Coronary artery (tissue), 2 donors: ENCODE data around the gene LY86.

Source experiments
- DNase-seq: peaks from one replicate; pipeline ENCODE4 v3.0.0-alpha.2; 2017; ENCODE audit warnings: low spot score
- H3K27ac ChIP-seq, 2 donors: fragments of 200-600 bp; sonication (generic); one replicate each; pipeline ENCODE4 v1.5.1; 2016 to 2019
- H3K4me3 ChIP-seq: fragments of 200-600 bp; sonication (generic); 2 replicates; pipeline ENCODE4 v1.5.1; 2016; ENCODE audit warnings: mild to moderate bottlenecking, moderate library complexity
- TF ChIP-seq, protein P1 (sequence below): fragments of 200-600 bp; sonication (generic); IDR thresholded peaks from one replicate; pipeline ENCODE4 v1.5.1; 2019; ENCODE audit warnings: antibody characterized with exemption

LY86 gene

DNA sequence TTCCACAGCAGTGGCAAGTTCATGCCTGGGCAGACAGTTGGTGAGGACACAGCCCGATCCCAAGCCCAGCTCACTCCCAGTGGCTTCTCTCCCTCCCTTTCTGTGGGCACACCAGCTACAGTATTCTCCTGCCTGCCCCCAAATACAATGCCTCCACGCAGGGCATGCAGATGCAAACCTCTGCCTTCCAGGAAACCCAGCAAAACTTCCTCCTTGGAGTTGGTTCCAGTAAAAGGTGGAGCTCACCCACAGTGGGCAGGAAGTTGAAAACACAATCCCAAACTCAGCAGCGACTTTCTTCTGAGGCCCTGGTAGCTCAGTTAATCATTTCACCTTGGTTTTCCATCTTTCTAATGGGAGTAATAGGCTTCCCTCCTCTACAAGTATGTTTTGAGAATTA is 93.7 kb downstream of the LY86 start:
- TF ChIP-seq, protein P1, sequence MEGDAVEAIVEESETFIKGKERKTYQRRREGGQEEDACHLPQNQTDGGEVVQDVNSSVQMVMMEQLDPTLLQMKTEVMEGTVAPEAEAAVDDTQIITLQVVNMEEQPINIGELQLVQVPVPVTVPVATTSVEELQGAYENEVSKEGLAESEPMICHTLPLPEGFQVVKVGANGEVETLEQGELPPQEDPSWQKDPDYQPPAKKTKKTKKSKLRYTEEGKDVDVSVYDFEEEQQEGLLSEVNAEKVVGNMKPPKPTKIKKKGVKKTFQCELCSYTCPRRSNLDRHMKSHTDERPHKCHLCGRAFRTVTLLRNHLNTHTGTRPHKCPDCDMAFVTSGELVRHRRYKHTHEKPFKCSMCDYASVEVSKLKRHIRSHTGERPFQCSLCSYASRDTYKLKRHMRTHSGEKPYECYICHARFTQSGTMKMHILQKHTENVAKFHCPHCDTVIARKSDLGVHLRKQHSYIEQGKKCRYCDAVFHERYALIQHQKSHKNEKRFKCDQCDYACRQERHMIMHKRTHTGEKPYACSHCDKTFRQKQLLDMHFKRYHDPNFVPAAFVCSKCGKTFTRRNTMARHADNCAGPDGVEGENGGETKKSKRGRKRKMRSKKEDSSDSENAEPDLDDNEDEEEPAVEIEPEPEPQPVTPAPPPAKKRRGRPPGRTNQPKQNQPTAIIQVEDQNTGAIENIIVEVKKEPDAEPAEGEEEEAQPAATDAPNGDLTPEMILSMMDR: no peak
- no peak for DNase-seq
- Histone ChIP-seq H3K4me3 (no peak overlapping the region), H3K27ac (peak overlapping the region in 1 of 2 donors; percentile 41)

DNA sequence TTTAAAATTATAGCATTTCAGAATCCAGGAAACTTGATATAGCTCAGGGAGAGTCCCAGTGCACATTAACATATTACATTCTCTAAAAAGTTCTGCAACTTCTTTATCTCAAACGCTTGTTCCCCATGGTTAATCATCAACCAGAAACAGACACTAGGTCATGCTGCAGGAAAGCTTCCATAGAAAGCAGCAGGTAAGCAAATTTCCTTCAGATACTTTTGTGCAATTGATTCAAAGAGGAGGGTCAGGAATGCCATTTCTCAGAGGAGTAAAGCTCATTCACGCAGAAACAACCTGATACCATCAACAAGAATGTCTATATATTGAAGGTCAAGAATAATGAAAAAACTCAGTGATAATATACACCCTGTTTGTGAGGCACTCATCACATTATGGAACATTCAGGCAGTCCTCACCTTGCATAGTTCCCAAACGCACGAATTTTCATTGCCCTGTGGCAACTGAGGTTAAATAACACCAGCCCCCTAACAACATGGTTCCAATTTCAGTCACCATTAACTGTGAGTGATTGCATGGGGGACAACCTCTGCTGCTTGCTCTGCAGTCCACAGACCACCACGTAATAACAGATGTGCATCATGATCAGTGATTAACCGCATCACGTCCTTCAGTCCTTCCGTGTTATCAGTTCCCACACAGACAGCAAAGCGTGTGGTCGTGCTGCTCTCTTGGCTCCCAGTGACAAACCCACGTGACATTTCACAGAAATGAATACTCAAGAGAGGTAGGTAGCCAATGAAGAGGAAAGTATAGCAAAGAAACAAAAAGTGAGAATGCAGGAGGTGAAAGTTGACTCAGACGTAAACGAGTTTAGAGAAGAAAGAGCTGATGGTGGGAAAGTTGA is 95.7 kb downstream of the LY86 start:
- TF ChIP-seq, protein P1: no peak
- Histone ChIP-seq H3K27ac (no peak overlapping the region), H3K4me3 (no peak overlapping the region)
- no peak for DNase-seq

DNA sequence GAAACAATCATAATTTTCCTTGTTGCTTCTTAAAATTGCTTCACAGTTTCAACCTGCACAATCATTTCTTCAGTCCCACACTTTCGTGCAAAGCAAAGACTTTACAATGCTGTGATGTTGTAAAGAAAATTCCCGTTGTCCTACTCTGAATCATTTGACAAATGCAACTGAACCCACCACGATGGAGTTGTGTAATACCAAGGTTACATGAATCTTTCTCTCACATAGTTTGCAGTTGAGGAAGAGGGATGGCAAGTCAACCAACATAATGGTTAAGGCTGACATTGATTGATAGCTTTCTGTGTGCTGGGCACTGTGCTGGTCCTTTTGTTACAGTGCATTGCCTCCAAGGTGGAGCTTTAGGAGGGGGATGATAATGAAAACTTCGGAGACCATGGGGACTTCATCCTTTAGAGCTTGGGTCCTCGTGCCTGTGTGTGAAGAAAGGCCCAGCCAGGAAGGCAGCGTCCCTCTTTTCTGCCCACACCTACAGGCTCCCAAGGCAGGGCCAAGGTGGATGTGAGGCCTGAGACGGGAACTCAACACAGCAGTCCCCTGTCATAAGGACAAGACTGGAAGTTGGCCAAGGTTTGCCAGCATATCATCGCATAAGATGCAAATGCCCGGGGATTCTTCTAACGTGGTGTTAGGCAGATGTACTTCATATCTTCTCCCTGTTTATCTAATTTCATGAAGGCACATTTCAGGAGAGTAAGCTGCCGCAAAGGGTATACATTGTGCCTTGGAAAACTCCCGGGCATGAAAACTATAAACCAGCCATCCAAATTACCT is 96.9 kb downstream of the LY86 start:
- H3K27ac ChIP-seq: no peak overlapping the region
- no peak overlapping the region for H3K4me3 ChIP-seq
- TF ChIP-seq, protein P1: no peak
- no peak for DNase-seq

DNA sequence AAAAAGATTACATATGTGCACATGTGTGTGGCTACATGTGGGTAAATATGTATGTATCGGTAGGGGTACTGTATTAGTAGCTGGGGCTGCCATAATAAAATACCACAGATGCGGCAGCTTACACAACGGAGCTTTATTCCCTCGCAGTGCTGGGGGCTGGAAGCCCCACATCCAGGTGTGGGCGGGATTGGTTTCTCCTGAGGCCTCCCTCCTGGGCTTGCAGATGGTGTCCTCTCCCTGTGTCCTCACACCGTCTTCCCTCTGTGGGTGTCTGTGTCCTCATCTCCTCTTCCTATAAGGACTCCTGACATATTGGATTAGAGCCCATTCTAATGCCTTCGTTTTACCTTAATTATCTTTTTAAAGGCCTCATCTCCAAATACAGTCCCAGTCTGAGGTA is 97.7 kb downstream of the LY86 start:
- H3K27ac ChIP-seq: no peak overlapping the region
- no peak overlapping the region for H3K4me3 ChIP-seq
- TF ChIP-seq, protein P1: no peak
- DNase-seq: no peak

DNA sequence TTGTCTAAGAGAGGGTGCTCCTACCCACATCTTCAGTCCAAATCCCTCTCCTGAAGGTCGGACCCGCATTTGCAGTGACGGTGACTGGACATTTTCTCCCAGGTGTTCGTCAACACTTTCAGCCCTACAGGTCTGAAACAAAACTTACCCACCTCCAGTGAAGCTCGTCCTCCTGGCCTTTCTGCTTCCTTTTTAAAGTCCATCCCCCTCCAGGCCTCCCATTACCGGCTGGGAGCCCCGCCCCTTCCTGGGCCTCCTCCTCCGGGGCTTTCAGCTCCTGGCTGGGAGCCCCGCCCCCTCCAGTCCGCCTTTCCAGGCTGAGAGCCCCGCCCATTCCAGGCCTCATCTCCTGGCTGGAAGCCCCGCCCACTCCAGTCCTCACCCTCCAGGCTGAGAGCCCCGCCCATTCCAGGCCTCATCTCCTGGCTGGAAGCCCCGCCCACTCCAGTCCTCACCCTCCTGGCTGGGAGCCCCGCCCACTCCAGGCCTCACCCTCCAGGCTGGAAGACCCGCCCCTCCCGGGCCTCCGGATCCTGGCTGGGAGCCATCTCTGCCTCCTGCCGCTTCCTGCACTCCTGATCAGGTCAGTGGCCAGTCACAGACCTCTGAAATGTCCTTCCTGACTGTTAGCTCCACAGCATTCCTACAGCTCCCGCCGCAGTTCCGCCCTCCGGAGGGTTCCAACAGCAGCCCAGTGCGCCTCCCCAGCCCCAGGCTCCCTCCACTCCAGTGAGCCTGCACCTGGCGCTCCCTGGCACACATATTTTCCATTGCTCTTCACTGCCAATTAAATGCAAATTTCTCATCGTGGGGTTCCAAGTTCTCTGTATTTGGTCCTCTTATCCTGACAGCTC is 98.5 kb downstream of the LY86 start:
- no peak for DNase-seq
- H3K27ac ChIP-seq: no peak overlapping the region
- TF ChIP-seq, protein P1: no peak
- H3K4me3 ChIP-seq: no peak overlapping the region

DNA sequence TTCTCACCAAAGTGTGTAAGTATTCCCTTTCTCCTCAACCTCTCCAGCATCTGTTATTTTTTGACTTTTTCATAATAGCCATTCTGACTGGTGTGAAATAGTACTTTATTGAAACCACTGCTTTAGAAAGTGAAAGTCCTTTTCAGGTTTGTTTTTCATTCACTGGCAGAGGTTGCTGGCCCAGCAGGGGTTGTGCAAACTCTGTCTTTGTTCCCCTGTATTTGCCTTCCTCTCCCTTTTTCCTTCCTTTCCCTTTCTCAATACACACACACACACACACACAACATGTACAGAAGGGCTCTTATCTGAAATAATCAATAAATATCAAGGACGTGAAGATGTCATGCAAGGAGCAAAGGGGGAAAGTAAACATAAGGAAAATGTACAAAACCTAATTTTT is 99.8 kb downstream of the LY86 start:
- no peak for DNase-seq
- peak overlapping the region in 1 of 2 donors; percentile 13 for H3K27ac ChIP-seq
- no peak overlapping the region for H3K4me3 ChIP-seq
- TF ChIP-seq, protein P1: no peak
